Skin of body (tissue), 2 donors: ENCODE measurements around the gene SPHK1. TPM values are rescaled to one million over a fixed set of nuclear protein-coding genes. Genes with fewer than 3 reads are reported as not detected.

ENCODE experiments used
- DNase-seq: peaks from one replicate; lab custom pipeline; 2025; lab: John Stamatoyannopoulos, UW
- total RNA-seq: library from RNA; depleted of rRNA; stranded (reverse); fragments of >200 nt; gene quantifications from one replicate; pipeline ENCODE4 v1.2.3, GENCODE V29; 2014

SPHK1 gene
- total RNA-seq, 1 donor from 2014 or later = 4.1 TPM

DNA sequence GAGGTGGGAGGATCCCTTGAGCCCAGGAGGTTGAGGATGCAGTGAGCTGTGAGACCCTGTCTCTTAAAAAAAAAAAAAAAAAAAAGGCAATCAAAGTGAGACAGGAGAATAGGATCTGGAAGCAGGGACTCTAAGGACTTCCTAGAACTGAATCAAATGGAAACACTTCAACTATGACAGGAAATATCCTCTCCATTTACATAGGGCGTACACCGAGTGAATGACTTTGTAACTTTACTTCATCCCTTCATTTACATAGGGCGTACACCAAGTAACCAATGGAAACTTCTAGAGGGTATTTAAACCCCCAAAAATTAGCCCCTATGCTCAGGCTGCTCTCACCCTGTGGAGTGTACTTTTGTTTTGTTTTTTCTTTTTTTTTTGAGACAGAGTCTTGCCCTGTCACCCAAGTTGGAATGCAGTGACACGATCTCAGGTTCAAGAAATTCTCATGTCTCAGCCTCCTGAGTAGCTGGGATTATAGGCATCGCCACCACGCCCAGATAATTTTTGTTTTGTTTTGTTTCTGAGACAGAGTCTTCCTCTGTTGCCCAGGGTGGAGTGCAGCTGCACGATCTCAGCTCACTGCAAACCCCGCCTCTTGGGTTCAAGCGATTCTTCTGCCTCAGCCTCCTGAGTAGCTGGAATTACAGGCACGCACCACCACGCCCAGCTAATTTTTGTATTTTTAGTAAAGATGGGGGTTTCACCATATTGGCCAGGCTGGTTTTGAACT is 21.1 kb upstream of the SPHK1 start:
- DNase-seq = no peak

DNA sequence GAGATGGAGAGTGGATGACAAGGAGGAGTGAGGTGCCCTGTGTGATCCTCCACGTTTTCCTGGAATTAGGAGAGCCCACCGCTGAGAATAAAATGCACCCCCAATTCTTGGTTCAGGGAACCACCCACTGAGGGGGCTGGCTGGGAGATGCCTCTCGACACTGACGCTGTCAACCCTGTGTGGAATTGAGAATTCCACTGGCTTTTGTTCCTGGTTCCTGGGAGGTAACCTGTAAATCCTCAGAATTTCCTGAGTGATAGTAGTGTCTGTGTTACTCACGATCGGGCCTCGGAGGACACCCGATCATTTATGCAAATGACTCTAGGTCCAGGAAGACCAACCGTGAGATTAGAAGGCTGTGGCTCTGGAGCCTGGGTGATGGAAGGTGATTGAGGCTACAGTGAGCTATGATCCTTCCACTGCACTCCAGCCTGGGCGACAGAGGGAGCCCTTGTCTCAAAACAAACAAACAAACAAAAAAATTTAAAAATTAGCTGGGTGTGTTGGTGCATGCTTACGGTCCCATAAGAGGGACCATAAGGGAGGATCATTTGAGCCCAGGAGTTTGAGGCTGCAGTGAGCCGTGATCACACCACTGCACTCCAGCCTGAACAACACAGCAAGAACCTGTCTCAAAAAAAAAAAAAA is 19.0 kb upstream of the SPHK1 start:
- no peak for DNase-seq

DNA sequence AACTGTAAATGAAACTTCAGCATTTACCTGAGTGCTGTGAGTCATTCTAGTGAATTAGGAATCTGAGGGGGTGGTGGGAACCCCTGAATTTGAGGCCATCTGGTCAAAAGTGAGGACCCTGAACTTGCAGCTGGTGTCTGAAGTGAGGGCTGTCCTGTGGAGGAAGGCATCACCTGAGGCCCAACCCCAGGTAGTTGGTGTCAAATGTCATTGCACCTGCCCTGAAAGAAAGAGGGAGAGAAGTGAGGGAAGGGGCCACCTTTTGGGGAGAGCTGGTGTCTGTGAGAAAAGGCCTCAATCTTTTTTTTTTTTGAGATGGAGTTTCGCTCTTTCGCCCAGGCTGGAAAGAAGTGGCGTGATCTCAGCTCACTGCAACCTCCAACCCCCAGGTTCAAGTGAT is 18.2 kb upstream of the SPHK1 start:
- DNase-seq = no peak

DNA sequence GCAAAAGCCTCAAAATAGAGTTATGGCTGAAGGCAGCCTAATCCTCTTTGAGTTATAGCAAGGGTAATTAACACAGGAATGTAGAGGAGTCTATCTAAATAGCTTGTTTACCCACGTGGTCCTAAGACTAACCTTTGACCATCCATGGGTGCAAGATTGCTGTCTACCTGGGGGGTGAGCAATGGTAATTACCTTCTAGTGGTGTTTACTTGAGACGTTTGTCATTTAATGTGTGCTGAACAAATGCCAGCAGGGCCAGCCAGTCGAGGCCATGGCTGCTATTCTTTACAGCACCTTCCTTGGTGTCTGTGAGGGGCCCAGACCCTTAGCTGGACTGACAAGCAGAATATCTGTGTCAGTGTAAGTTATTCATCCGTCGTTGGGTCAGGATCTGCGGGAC is 16.8 kb upstream of the SPHK1 start:
- DNase-seq = no peak

DNA sequence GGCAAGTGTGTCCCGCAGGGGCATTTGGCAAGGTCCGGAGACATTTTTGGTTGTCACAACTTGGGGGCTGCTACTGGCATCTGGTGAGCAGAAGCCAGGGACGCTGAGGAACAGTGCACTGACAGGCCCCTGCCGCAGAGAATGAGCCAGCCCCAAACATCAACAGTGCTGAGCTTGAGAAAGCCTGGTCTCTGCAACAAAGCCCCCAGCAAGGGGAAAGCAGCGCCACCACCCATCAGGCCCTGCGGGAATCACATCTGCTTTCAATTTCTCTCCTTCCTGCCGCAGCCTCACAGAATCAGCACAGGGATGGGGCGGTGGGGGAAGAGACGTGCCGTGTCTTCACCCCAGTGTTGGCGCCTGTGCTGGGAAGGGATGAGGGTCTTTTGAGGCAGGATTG is 15.9 kb upstream of the SPHK1 start:
- peak; percentile 58 for DNase-seq

DNA sequence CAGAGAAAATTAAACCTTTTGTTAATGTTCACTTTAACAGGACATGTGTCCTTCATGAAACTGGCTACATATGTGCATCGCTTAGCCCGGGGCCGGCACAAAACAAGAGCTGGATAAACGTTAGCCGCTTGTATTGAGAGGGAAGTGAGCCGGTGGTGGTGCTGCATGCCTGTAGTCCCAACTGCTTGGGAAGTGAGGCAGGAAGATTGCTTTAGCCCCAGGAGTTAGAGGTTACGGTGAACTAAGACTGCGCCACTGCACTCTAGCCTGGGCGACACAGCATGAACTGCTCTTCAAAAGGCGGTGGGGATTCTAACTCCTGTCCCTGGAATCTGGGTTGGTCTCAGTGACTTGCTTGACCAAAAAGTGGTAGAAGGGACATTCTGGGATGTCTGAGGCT is 15.0 kb upstream of the SPHK1 start:
- DNase-seq = no peak

DNA sequence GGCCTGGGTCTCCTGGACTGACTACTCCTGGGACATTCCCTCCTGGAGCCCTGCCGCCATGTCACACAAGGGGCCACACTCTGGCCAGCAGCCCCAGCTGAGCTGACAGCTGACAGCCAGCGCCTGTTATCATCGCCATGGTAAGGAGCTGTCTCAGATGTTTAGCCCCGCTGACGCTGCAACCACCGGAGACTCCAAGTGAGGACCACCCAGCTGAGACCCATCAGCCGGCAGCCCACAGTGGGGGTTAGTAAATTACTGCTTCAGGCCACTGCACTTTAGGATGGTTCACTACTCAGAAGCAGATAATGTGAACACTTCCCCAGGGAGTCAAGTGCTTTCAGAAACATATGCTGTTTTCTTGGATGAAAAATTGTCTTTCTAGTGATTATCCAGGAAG is 14.6 kb upstream of the SPHK1 start:
- no peak for DNase-seq

DNA sequence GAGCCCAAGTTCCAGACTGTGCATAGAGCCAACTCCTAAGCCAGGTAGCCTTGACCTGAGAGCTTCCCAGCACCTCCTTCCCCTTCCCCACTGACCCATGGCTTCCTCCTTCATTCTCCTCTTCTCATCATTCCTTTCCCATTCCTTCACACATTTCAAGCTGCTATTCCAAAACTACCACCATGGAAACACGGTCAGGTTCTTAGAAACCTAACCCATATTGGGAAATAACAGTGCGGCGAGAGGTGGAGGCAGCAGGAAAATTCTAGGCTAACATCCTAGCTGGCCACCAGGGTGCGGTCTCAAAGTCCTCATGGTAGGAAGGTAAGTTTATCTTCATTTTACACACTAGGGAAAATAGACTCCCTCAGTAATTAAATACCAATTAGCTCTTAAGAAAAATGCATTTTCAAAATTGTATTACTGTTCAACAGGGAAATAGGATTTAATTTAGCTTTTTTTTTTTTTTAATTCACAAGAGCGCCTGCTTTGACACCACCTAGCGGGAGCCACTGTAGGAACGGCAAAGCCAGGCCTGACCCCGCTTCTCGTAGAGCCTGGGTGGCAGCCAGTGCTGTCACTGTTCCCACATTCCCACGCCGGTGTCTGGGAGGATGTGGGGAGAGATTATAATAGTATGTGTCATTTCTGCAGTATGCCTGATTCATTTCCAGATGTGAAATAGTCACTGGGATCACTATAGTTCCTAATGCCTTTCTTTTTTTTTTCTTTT is 14.0 kb upstream of the SPHK1 start:
- DNase-seq = peak; percentile 81

DNA sequence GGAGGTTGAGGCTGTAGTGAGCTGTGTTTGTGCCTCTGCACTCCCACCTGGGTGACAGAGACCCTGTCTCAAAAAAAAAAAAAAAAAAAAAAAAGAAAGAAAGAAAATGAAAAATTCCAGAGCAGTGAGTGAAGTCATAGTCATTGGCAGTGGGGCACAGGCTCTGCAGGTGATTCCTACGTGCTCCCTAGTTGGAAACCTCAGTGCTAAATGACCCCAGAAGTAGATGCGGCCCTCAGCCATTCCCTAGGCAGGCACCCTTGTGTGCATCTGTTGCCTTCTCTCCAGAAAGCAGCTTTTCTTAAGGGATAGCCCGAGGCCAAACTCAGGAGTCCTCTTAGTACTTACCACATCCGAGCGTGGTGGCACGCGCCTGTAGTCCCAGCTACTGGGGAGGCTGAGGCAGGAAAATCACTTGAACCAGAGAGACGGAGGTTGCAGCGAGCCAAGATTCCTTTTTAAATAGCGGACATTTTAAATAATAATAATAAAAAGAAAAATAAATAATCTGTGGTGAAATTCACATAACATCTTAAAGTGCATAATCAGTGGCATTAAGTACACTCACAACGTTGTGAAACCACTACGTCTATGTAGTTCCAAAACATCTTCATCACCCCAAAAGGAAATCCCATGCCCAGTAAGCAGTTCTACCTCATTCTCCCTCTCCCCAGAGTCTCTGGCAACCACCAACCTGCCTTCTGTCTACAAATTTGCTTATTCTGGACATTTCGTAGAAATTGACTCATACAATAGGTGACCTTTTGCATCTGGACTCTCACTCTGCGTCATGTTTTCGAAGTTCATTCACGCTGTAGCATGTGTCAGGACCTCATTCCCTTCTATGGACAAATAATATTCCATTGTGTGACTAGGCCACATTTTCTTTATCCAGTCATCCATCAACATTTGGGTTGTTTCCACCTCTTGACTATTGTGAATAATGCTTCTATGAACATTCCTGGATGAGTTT is 12.5 kb upstream of the SPHK1 start:
- no peak for DNase-seq

DNA sequence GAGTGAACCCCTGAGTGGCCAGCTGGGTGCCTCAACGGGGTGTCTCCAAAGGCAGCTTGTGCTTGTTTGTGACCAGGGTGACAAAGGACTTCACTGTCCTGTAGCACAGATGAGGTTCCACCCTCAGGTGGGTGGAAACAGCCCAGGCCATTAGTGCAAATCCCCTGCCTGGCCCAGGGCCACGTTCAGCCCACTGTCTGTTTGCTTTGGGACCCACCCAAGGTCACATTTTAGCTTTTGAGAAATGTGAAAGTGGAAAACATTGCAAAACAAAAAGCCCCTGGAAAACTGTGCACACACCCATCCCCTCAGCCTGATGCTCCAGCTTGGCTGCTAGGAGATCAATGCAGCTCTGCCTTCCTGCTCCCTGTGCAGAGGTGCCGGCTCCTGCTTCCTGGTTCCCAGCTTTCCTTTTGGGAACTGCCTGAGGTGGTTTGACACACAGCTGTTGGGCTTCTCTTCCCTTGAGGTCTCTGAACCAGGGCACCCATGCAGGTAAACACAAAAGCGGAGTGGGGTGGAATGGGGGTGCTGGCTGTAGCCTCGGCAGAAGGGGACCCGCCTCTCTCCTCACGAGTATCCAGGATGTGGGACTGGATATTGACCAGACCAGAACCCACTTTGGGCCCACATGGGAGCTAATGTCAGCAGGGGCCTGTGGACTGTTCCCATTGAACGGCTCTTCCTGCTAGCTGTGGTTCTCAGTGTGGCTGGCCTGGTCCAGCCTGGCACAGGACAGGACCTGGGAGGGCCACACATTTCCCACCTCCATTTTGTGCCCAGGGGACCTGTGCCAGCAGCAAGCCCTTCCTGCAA is 7.9 kb upstream of the SPHK1 start:
- DNase-seq = no peak

DNA sequence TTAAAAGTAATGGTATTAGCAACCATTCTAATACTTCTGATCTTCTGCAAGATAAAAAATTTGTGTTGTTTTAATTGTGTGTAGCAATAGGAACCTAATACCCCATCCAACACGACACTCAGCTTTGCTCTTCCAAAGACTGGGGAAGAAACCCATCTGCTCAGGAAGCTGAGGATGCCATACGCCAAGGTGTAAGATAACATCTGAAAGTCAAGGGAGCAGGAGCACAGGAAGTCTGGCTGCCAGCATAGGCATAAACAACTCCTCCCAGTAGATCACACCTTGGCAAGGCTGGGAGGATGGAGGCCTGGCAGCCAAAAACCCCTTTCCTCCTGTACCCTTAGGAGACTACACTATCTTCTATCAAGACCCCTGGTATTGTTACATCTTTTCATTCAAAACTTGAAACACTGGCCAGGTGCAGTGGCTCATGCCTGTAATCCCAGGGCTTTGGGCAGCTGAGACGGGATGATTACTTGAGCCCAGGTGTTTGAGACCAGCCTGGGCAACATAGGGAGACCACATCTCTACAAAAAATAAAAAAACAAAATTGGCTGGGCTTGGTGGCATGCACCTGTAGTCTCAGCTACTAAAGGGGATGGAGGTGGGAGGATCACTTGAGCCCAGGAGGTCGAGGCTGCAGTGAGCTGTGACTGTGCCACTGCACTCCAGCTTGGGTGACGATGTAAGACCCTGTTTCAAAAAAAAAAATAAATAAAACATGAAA is 5.7 kb upstream of the SPHK1 start:
- no peak for DNase-seq

DNA sequence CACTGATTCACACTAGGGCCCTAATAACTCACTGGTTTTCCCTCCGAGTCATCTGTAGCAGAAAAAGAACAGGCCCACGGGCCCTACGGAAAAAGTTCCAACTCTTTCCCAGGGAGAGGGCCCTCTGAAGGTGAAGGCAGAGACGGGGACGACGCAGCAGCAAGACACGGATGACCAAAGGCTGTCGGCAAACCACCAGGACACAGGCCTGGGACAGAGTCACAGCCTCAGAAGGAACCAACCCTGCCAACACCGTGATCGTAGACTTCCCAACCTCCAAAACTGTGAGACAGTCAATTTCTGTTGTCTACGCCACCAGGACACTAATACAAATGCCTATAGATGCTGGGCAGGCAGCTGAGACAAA is 5.2 kb upstream of the SPHK1 start:
- DNase-seq = no peak

DNA sequence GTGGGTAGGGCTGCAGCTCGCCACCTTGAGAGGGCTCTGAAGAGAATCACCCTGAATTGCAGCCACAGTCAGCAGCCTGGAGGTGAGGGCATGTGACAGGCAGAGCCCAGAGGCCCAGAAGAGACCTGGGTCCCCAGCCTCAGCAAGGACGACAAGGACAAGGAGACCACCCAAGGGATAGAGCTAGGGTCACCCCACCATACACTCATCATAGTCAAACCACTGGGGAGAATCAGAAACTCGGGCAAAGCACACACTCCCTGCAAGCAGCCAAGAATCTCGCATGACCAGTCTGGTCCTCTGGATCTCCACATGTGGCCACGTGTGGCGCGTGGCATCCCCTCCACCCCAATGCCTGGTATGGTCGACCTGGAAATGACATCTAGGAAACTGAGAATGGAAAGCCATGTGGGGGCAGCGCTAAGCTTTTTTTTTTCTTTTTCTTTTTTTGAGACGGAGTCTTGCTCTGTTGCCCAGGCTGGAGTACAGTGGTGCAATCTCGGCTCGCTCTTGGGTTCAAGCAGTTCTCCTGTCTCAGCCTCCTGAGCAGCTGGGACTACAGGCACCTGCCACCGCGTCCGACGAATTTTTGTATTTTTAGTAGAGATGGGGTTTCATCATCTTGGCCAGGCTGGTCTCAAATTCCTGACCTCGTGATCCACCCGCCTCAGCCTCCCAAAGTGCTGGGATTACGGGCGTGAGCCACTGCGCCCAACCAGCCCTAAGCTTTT is 4.6 kb upstream of the SPHK1 start:
- no peak for DNase-seq

DNA sequence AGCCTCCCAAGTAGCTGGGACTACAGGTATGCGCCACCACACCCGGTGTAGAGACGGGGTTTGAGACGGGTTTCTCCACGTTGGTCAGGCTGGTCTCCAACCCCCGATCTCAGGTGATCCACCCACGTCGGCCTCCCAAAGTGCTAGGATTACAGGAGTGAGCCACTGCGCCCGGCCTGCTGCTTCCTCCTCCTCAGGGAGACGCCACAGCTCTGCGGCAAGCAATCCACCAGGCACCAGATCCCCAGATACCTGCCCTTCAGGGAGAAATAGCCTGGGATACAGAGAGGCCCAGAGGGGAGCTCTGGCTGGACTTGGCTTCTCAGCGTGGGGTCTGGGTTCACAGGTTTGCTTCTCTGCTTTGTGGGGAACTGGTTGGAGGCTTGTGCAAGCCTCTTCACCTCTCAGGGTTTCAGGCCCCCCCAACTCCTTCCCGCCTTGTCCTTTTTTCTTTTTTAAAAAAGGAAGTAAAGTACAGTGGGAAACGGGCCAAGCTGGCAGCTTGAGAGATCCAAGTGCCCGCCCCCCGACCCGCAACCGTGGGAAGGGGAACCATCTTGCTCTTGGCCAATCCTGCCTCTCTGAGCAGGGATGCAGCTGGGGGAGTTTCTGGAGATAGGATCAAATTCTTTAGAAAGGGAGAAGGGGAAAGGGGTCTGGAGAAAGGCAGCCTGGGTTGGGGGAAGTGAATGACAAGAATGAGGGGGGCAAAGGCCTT is 2.6 kb upstream of the SPHK1 start:
- DNase-seq = no peak

DNA sequence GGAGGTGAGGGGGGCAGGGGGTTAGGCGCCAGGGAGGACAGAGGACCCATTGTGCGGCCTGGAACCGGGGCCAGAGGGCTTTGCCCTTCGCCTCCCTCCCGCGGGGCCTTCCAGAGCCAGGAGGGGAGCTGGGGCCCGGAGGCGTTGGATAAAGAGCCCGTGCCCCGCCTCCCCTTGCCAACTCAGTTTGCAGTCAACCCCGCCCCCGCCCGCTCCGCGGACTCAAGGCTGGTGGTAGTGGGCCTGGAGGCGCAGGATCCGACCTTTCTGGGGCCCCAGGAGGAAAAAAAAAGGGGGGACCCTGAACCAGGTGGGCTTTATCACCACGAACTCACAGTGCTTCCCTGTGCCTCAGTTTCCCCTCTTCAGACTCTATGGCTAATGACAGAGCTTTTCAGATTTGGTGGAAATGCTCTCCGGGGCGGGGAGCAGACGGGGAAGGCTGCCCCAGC is 2.0 kb upstream of the SPHK1 start:
- DNase-seq = no peak

DNA sequence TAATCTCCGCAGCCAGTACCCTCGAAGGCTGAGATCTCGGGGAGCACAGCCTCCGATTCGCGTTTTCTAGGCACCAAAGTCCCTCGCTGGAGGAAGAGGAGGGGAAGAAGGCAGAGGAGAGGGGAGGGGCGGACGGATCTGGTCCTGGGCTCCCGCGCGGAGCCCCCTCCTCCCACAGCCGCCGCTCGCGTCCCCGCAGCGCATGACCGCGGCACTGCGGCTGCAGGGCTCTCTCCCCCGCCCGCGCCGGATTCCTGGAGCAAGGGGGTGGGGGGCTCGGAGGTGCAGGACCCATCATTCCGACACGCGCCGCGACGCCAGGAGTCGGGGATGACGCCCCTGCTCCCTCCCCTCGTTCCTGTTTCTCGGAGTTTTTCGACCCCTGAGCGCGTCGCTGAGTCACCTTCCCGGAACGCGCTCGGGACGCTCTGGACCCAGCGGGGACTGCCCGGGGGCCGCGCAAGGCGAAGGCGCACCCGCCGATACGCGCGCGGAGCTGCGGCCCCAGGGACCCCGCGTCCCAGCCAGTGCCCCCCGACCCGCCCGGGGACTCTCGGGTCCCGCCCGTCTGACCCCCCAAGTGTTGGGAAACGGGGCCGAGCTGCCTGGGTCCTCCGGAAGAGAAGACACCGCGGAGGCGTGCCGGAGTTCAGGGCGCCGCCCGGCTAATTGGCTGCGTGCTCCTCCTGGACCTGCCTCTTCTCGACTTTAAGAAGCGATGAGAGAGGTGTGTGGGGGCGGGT is 1.4 kb upstream of the SPHK1 start:
- DNase-seq = no peak

DNA sequence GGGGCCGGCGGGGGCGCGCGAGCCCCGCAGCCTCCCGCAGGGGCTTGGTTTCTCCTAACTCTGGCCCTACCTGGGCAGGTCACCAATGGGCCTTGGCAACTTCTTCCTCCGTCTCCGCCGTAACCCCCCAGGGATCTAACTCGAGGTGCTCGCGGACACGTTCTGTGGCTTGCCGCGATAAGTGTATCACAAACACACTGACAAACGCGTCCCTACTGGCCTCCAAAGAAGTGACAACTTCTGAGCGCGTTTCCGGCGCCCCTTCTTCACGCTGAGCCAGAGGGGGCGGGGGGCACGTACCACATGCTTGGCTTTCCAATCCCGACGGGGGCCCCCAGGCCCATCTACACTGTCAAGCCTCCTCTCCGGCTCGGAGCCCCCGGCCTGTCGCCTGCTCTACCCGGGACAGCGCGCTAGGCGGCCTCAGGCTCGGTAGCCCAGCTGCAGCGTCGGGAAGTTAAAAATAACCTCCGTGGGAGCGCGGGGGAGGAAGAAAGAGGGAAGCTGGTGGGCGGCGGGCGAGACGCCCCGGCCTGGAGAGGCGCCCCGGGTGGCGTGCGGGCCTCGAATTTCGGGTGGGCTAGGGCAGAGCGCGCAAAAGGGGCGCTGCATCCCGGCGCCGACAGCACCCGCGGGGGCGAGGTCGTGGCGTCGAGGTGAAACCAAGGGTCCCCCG is 725 bp upstream of the SPHK1 start:
- DNase-seq = no peak
